ENCODE results near the gene GSTP1. TPM values are rescaled to one million over a fixed set of nuclear protein-coding genes. Genes with fewer than 3 reads are reported as not detected.

Gene GSTP1
- total RNA-seq, 4 donors from 2014 or later: 2,883 to 4,990 (median 3,239) TPM

DNA sequence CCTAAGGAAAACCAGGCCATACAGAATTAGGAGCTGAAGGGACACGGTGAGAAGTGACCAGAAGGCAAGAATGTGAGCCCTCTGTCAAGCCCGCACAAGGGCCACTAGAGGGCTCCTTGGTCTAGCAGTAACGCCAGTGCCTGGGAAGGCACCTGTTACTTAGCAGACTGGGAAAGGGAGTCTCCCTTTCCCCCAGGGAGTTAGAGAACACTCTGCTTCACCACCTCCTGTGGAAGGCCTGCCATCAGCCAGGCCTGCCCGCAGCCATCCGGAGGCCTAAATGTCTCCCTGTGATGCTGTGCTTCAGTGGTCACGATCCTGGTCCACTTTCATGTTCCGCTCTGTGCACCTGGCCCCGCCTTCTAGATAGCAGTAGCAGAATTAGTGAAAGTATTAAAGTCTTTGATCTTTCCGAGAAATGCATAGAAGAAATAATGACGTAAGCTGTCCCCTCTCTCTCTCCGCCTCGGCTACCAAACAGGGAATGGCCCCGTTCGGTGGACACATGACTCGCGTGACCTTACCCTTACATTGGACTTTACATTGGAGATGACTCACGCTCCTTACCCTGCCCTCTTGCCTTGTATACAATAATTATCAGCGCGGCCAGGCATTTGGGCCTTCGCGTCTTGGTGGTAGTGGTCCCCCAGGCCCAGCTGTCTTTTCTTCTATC lies 10.7 kb upstream of the GSTP1 start:
- no peaks in the 10 kb centered on the region for H3K9me3 ChIP-seq
- H3K27me3 ChIP-seq: peaks cover 0 to 44% (median 0%) of the 10 kb centered on the region in 4 donors
- H3K27ac ChIP-seq: no peak overlapping the region
- H3K4me3 ChIP-seq: no peak overlapping the region
- no peak for DNase-seq
- TF ChIP-seq, protein P1, sequence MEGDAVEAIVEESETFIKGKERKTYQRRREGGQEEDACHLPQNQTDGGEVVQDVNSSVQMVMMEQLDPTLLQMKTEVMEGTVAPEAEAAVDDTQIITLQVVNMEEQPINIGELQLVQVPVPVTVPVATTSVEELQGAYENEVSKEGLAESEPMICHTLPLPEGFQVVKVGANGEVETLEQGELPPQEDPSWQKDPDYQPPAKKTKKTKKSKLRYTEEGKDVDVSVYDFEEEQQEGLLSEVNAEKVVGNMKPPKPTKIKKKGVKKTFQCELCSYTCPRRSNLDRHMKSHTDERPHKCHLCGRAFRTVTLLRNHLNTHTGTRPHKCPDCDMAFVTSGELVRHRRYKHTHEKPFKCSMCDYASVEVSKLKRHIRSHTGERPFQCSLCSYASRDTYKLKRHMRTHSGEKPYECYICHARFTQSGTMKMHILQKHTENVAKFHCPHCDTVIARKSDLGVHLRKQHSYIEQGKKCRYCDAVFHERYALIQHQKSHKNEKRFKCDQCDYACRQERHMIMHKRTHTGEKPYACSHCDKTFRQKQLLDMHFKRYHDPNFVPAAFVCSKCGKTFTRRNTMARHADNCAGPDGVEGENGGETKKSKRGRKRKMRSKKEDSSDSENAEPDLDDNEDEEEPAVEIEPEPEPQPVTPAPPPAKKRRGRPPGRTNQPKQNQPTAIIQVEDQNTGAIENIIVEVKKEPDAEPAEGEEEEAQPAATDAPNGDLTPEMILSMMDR (IDR thresholded peaks at IDR 0.05): peak in 5 of 6 experiments; percentile 62 to 85 (median 75)
- no peak for TF ChIP-seq POLR2A (IDR thresholded peaks at IDR 0.05)
- WGBS, 2 donors: 56 to 58% methylated on average over 19 to 21 of the region's 21 CpGs
- peaks cover 0 to 4% (median 0%) of the 10 kb centered on the region in 3 donors for H3K4me1 ChIP-seq
- no peaks in the 10 kb centered on the region for H3K36me3 ChIP-seq
- intact Hi-C loops (cut with DNase I): no loop called here

DNA sequence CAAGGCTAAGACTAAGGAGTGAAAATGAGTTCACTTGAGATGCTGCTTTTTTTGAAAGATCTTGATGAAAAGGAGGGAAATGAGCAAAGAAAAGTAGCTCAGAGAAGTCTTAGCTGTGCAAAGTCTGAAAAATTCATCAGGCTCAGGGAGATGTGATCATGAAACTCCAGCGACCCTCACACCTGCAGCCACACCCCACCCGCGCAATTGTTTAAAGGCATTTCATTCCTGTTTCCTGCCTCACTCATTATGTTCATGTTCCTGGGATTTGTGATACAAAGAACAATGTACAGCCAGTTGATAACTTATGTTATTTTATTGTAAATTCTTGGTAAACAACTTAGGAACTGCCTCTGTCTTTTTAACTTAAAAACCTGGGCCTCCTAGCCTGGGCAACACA lies 8.7 kb upstream of the GSTP1 start:
- no peak for TF ChIP-seq POLR2A (IDR thresholded peaks at IDR 0.05)
- TF ChIP-seq, protein P1 (IDR thresholded peaks at IDR 0.05): no peak
- Histone ChIP-seq H3K4me1 (peaks cover 0 to 12% (median 0%) of the 10 kb centered on the region in 3 donors), H3K36me3 (no peaks in the 10 kb centered on the region), H3K27me3 (peaks cover 0 to 57% (median 0%) of the 10 kb centered on the region in 4 donors), H3K27ac (no peak overlapping the region), H3K4me3 (no peak overlapping the region), H3K9me3 (no peaks in the 10 kb centered on the region)
- no peak for DNase-seq
- intact Hi-C loops (cut with DNase I): no loop called here
- WGBS, 2 donors: 36 to 49% methylated on average over 3 of the region's 3 CpGs

DNA sequence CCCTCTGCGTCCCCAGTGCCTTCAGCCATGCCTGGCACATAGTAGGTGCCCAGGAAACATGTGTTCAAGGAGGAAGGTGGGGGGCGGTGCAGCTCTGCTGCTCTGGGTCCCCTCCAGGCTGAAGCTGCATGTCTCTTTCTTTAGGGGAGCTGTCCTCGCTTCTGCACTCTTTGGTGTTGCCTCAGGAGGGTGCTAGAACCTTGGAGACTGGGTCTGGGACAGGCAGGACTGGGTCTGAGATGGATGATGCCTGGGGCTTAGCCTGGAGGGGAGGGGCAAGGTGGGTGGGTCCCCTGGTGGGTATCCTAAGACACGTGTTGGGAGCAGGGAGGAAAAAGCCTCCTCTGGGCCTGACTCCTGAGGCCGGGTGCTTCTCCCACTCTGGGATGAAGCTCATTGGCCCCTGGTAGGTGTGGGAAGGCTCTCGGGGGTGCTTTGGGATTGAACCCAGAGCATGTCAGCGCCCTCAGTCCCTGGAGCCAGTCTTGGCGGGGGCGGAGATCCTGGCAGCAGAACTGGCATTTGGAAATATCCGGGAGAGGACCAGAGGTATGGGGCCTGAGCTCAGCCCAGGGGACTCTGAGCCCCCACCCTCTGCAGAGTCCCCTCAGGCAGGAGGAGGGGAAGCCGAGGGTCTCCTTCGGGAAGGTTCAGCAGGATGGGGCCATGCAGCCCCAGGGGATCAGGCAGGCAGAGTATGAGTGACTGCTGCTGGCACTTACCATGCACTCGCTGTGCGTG lies 6.7 kb upstream of the GSTP1 start:
- no peak for DNase-seq
- peaks cover 0 to 39% (median 0%) of the 10 kb centered on the region in 4 donors for H3K27me3 ChIP-seq
- no peaks in the 10 kb centered on the region for H3K36me3 ChIP-seq
- WGBS, 2 donors: 58 to 70% methylated on average over 6 to 7 of the region's 14 CpGs
- no peak overlapping the region for H3K4me3 ChIP-seq
- H3K4me1 ChIP-seq: peaks cover 0 to 32% (median 2%) of the 10 kb centered on the region in 3 donors
- intact Hi-C loops (cut with DNase I): no loop called here
- no peak for TF ChIP-seq POLR2A (IDR thresholded peaks at IDR 0.05)
- TF ChIP-seq, protein P1 (IDR thresholded peaks at IDR 0.05): no peak
- H3K27ac ChIP-seq: no peak overlapping the region
- no peaks in the 10 kb centered on the region for H3K9me3 ChIP-seq

DNA sequence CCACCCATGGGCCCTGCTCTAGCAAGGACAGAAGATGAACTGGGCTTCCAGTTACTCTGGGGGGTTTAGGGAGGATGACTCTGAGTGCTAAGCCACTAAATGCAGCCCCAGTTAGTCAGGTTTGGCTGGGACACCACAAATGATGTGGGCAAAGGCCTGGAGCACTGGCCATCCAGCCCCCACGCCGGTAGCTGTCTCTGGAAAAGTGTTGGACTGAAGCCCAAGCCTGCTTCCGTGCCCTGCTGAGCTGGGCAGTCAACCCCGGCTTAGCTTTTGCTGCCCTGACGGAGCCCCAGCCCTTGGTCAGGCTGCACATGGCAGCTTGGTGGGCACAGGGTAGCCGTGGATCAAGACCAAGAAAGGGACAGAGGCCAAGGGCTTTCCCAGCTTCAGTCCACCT lies 5.7 kb upstream of the GSTP1 start:
- no peaks in the 10 kb centered on the region for H3K36me3 ChIP-seq
- H3K4me3 ChIP-seq: no peak overlapping the region
- no CpG with 5 or more reads among the region's 6 CpGs for WGBS, 2 donors
- H3K4me1 ChIP-seq: peaks cover 5 to 39% (median 7%) of the 10 kb centered on the region in 3 donors
- H3K27me3 ChIP-seq: peaks cover 0 to 39% (median 0%) of the 10 kb centered on the region in 4 donors
- no peak for DNase-seq
- no peaks in the 10 kb centered on the region for H3K9me3 ChIP-seq
- TF ChIP-seq, protein P1 (IDR thresholded peaks at IDR 0.05): no peak
- TF ChIP-seq POLR2A (IDR thresholded peaks at IDR 0.05): no peak
- intact Hi-C loops (cut with DNase I): no loop called here
- H3K27ac ChIP-seq: no peak overlapping the region

DNA sequence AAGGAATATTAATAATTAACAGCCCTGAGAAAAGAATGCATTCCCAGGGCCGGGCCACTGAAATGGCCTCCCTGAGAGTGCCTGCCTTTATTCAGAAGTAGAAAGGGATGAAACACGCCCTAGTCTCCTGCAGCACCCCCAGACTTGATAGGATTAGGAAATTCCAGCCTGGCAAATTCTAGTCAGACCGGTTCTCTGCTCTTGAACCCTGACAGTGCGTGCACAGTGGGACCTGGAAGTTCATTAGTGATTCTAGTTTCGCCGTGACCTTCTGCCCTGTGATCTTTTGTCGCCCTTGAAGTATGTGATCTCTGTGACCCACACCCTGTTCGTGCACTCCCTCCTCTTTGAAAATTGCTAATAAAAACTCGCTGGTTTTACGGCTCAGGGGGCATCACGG lies 2.1 kb upstream of the GSTP1 start:
- H3K4me1 ChIP-seq: peaks cover 23 to 64% (median 27%) of the 10 kb centered on the region in 3 donors
- H3K9me3 ChIP-seq: no peaks in the 10 kb centered on the region
- H3K4me3 ChIP-seq: no peak overlapping the region
- H3K36me3 ChIP-seq: peaks cover 0 to 19% (median 9%) of the 10 kb centered on the region in 3 donors
- peaks cover 0 to 28% (median 0%) of the 10 kb centered on the region in 4 donors for H3K27me3 ChIP-seq
- 25 to 33% methylated on average over 9 to 11 of the region's 11 CpGs for WGBS, 2 donors
- no peak for TF ChIP-seq POLR2A (IDR thresholded peaks at IDR 0.05)
- TF ChIP-seq, protein P1 (IDR thresholded peaks at IDR 0.05): no peak
- peak overlapping the region; percentile 51 to 100 (median 98) for H3K27ac ChIP-seq
- intact Hi-C loops (cut with DNase I): no loop called here
- no peak for DNase-seq
